HepG2 (cell line): ENCODE measurements around the gene EGR2. TPM values are rescaled to one million over a fixed set of nuclear protein-coding genes. Genes with fewer than 3 reads are reported as not detected.

Experiments
- ATF2 ChIP-seq: sonication (generic); formaldehyde crosslinking; IDR thresholded peaks from 2 replicates; pipeline ENCODE4 v1.4.0; 2020; ENCODE audit warnings: missing genetic modification reagents
- BORCS8-MEF2B ChIP-seq: sonication (generic); formaldehyde crosslinking; IDR thresholded peaks from 2 replicates; pipeline ENCODE4 v1.8.0; 2022; ENCODE audit warnings: mild to moderate bottlenecking, missing genetic modification reagents
- ELF1 ChIP-seq: sonication (generic); formaldehyde crosslinking; IDR thresholded peaks from 2 replicates; pipeline ENCODE4 v1.4.0; 2020; ENCODE audit warnings: missing genetic modification reagents
- ETV6 ChIP-seq: sonication (generic); formaldehyde crosslinking; conservative IDR thresholded peaks from 2 replicates; pipeline ENCODE4 v1.4.0; 2020; ENCODE audit warnings: missing genetic modification reagents
- GLMP ChIP-seq: sonication (generic); formaldehyde crosslinking; IDR thresholded peaks from 2 replicates; pipeline ENCODE4 v1.9.0; 2021; ENCODE audit warnings: missing genetic modification reagents, mild to moderate bottlenecking, borderline replicate concordance
- HIC2 ChIP-seq: sonication (generic); formaldehyde crosslinking; IDR thresholded peaks from 2 replicates; pipeline ENCODE4 v1.9.0; 2022; ENCODE audit warnings: low read depth, missing genetic modification reagents
- HOXA9 ChIP-seq: sonication (generic); formaldehyde crosslinking; IDR thresholded peaks from 2 replicates; pipeline ENCODE4 v1.8.1; 2022; ENCODE audit warnings: missing genetic modification reagents, mild to moderate bottlenecking, moderate library complexity, borderline replicate concordance
- IKZF1 ChIP-seq: fragments of 450-650 bp; IDR thresholded peaks from 2 replicates; pipeline ENCODE4 v1.7.1; 2016
- IKZF4 ChIP-seq: sonication (generic); formaldehyde crosslinking; IDR thresholded peaks from 2 replicates; pipeline ENCODE4 v1.5.1; 2020; ENCODE audit warnings: borderline replicate concordance, mild to moderate bottlenecking, low read depth, missing genetic modification reagents; ENCODE audit errors: not compliant biosample characterization
- KLF15 ChIP-seq: sonication (generic); formaldehyde crosslinking; IDR thresholded peaks from 2 replicates; pipeline ENCODE4 v1.8.1; 2023; ENCODE audit warnings: borderline replicate concordance, mild to moderate bottlenecking, inconsistent platforms, missing genetic modification reagents, mixed read lengths
- NCOR1 ChIP-seq: fragments of 200-600 bp; sonication (generic); IDR thresholded peaks from 2 replicates; pipeline ENCODE4 v1.7.0; 2017; ENCODE audit warnings: antibody characterized with exemption, low read length, borderline replicate concordance
- NONO ChIP-seq, 2 experiments: fragments of 450-650 bp in 1 of 2; sonication (generic) in 1 of 2; formaldehyde crosslinking in 1 of 2; IDR thresholded peaks in 1 of 2; conservative IDR thresholded peaks in 1 of 2; 2 replicates each; pipeline versions ENCODE4 v1.6.1 to v1.8.0; 2017 to 2022; ENCODE audit warnings: mild to moderate bottlenecking in 1 of 2, missing genetic modification reagents in 1 of 2, moderate library complexity in 1 of 2
- POLR2AphosphoS5 ChIP-seq: IDR thresholded peaks from 2 replicates; pipeline ENCODE4 v1.6.1; 2012; ENCODE audit warnings: low read depth, low read length
- PTBP1 ChIP-seq: fragments of 200-400 bp; formaldehyde crosslinking; IDR thresholded peaks from 2 replicates; pipeline ENCODE4 v1.6.1; 2018; ENCODE audit warnings: low read length, low read depth; ENCODE audit not compliant: poor library complexity, severe bottlenecking
- SP1 ChIP-seq, 2 experiments: fragments of 450-650 bp in 1 of 2; sonication (generic) in 1 of 2; formaldehyde crosslinking in 1 of 2; IDR thresholded peaks; 2 replicates each; pipeline versions ENCODE4 v1.4.0 to v1.6.1; 2016 to 2020; ENCODE audit warnings: missing genetic modification reagents in 1 of 2
- SP140L ChIP-seq: sonication (generic); formaldehyde crosslinking; IDR thresholded peaks from 2 replicates; pipeline ENCODE4 v1.4.0; 2020; ENCODE audit warnings: missing genetic modification reagents, borderline replicate concordance
- TAF15 ChIP-seq: fragments of 200-400 bp; formaldehyde crosslinking; IDR thresholded peaks from one replicate; pipeline ENCODE4 v1.6.1; 2018; ENCODE audit warnings: mild to moderate bottlenecking, low read depth, low read length; ENCODE audit not compliant: poor library complexity, severe bottlenecking
- ZBTB7A ChIP-seq: sonication (generic); formaldehyde crosslinking; IDR thresholded peaks from 2 replicates; pipeline ENCODE4 v1.8.0; 2022; ENCODE audit warnings: mild to moderate bottlenecking, missing genetic modification reagents
- ZNF33A ChIP-seq: sonication (generic); formaldehyde crosslinking; IDR thresholded peaks from 2 replicates; pipeline ENCODE4 v1.5.1; 2020; ENCODE audit warnings: missing genetic modification reagents, mild to moderate bottlenecking, moderate library complexity, borderline replicate concordance
- ZNF496 ChIP-seq: sonication (generic); formaldehyde crosslinking; IDR thresholded peaks from 2 replicates; pipeline ENCODE4 v1.8.1; 2023; ENCODE audit warnings: mild to moderate bottlenecking, moderate library complexity, missing genetic modification reagents; ENCODE audit not compliant: insufficient replicate concordance
- ZNF530 ChIP-seq: sonication (generic); formaldehyde crosslinking; IDR thresholded peaks from 2 replicates; pipeline ENCODE4 v1.5.0; 2020; ENCODE audit warnings: low read depth, mild to moderate bottlenecking, missing genetic modification reagents
- ZNF569 ChIP-seq: sonication (generic); formaldehyde crosslinking; IDR thresholded peaks from 2 replicates; pipeline ENCODE4 v1.5.0; 2020; ENCODE audit warnings: mild to moderate bottlenecking, missing genetic modification reagents, moderate library complexity, borderline replicate concordance
- ZNF644 ChIP-seq: IDR thresholded peaks from 2 replicates; pipeline ENCODE4 v1.6.1; 2016; ENCODE audit warnings: low read depth
- ZNF768 ChIP-seq: sonication (generic); formaldehyde crosslinking; IDR thresholded peaks from 2 replicates; pipeline ENCODE4 v1.4.0; 2020; ENCODE audit warnings: missing genetic modification reagents
- ZSCAN21 ChIP-seq: sonication (generic); formaldehyde crosslinking; IDR thresholded peaks from 2 replicates; pipeline ENCODE4 v1.8.0; 2022; ENCODE audit warnings: mild to moderate bottlenecking, missing genetic modification reagents, moderate library complexity, borderline replicate concordance
- polyA plus RNA-seq, 8 experiments: library from polyadenylated mRNA; depleted of rRNA in 3 of 8; stranded (reverse) in 7 of 8; unstranded in 1 of 8; fragments of >200 nt; fragmentation: Illumina TruSeq in 4 of 8; extraction: Trizol in 4 of 8; gene quantifications; 2 replicates each; pipeline versions ENCODE4 v1.2.1 to v1.2.3, GENCODE V29; 2011 to 2016; ENCODE audit warnings: low read depth in 4 of 8, missing spikeins in 1 of 8, mixed read lengths in 1 of 8; ENCODE audit not compliant: insufficient read depth in 1 of 8
- total RNA-seq, 5 experiments: library from RNA; depleted of rRNA; stranded (reverse); fragments of >200 nt; fragmentation: Illumina TruSeq; extraction: Trizol; gene quantifications; 2 replicates each; pipeline ENCODE4 v1.2.3, GENCODE V29; 2016; ENCODE audit warnings: low read depth in 1 of 5

The EGR2 gene
- total and polyA plus RNA-seq, 2 of the 13 experiments (the other 11 are each of a cell fraction or from before 2014, with no cell fraction given), result 0.11 to 0.15 TPM

GRCh38 chr10:62805231-62806099 lies 10.7 kb downstream of the EGR2 start (continued):
- TF ChIP-seq ZNF644 (CRISPR knock-in tag) (no peak), ZBTB7A (CRISPR knock-in tag) (no peak; the same call in 1 of the 2 replicates), IKZF4 (CRISPR knock-in tag) (peak; percentile 27), BORCS8-MEF2B (CRISPR knock-in tag) (no peak), SP140L (no peak), ZNF33A (no peak), NCOR1 (no peak), HIC2 (CRISPR knock-in tag) (no peak), ZNF530 (CRISPR knock-in tag) (no peak), NONO (IDR thresholded peaks at IDR 0.05) (no peak), NONO (CRISPR knock-in tag; conservative IDR thresholded peaks at IDR 0.05) (peak; percentile 52; the same call in 1 of the 2 replicates), GLMP (CRISPR knock-in tag) (no peak), KLF15 (CRISPR knock-in tag) (0 out of 2 replicates have a peak, but pooled peaks have one; percentile 5), ZNF569 (CRISPR knock-in tag) (no peak), HOXA9 (CRISPR knock-in tag) (no peak; the same call in 1 of the 2 replicates), ELF1 (CRISPR knock-in tag) (no peak), PTBP1 (no peak), SP1 (IDR thresholded peaks at IDR 0.05) (no peak), SP1 (CRISPR knock-in tag; IDR thresholded peaks at IDR 0.05) (0 out of 2 replicates have a peak, but pooled peaks have one; percentile 20), POLR2AphosphoS5 (no peak), TAF15 (no peak), ZNF496 (CRISPR knock-in tag) (no peak), ATF2 (CRISPR knock-in tag) (no peak), ETV6 (CRISPR knock-in tag) (peak; percentile 51; the same call in 1 of the 2 replicates), ZNF768 (CRISPR knock-in tag) (no peak), IKZF1 (no peak), ZSCAN21 (CRISPR knock-in tag) (peak; percentile 48)
